Astrocyte (in vitro differentiated cells and primary cell): ENCODE results near the gene OLA1. TPM values are rescaled to one million over a fixed set of nuclear protein-coding genes. Genes with fewer than 3 reads are reported as not detected.

Experiments used
- DNase-seq: peaks from one replicate; pipeline ENCODE4 v3.0.0-alpha.2; 2010; ENCODE audit warnings: low read depth
- FAIRE-seq: peaks from 2 replicates; lab custom pipeline; 2011; peaks lifted over from hg19 to GRCh38; lab: Jason Lieb, UNC
- H2AFZ ChIP-seq: 2 replicates; pipeline ENCODE4 v1.6.0; 2012; ENCODE audit warnings: low read depth, low read length, inconsistent platforms
- H3K27ac ChIP-seq: 2 replicates; pipeline ENCODE4 v1.5.1; 2011; ENCODE audit warnings: low read depth, low read length, inconsistent platforms
- H3K27me3 ChIP-seq: 2 replicates; pipeline ENCODE4 v1.6.0; 2011; ENCODE audit warnings: low read length, inconsistent platforms; ENCODE audit not compliant: insufficient read depth
- H3K36me3 ChIP-seq: 2 replicates; pipeline ENCODE4 v1.5.1; 2011; ENCODE audit warnings: low read length, inconsistent platforms; ENCODE audit not compliant: insufficient read depth
- H3K4me1 ChIP-seq: 2 replicates; pipeline ENCODE4 v1.5.1; 2011; ENCODE audit warnings: low read length, inconsistent platforms; ENCODE audit not compliant: insufficient read depth
- H3K4me2 ChIP-seq: 2 replicates; pipeline ENCODE4 v1.6.0; 2012; ENCODE audit warnings: low read length, inconsistent platforms
- H3K4me3 ChIP-seq: 2 replicates; pipeline ENCODE4 v1.5.1; 2011; ENCODE audit warnings: low read depth, mild to moderate bottlenecking, low read length, inconsistent platforms; ENCODE audit not compliant: insufficient read depth
- H3K79me2 ChIP-seq: 2 replicates; pipeline ENCODE4 v1.6.0; 2012; ENCODE audit warnings: mild to moderate bottlenecking, low read length, inconsistent platforms; ENCODE audit not compliant: insufficient read depth
- H3K9ac ChIP-seq: 2 replicates; pipeline ENCODE4 v1.6.0; 2012; ENCODE audit warnings: mild to moderate bottlenecking, low read length, inconsistent platforms
- H3K9me3 ChIP-seq: 2 replicates; pipeline ENCODE4 v1.5.1; 2012; ENCODE audit warnings: low read depth, mild to moderate bottlenecking, low read length, inconsistent platforms; ENCODE audit not compliant: insufficient read depth
- H4K20me1 ChIP-seq: 2 replicates; pipeline ENCODE4 v1.6.0; 2012; ENCODE audit warnings: low read length, inconsistent platforms; ENCODE audit not compliant: insufficient read depth
- H3K27ac Mint-ChIP-seq: one replicate; pipeline ENCODE4 v1.8.0; 2021; ENCODE audit warnings: mild to moderate bottlenecking, mixed read lengths; ENCODE audit not compliant: unreplicated experiment
- H3K27me3 Mint-ChIP-seq: one replicate; pipeline ENCODE4 v1.8.0; 2021; ENCODE audit warnings: low read depth, mixed read lengths; ENCODE audit not compliant: unreplicated experiment
- H3K36me3 Mint-ChIP-seq: one replicate; pipeline ENCODE4 v1.8.0; 2021; ENCODE audit warnings: low read depth, mixed read lengths; ENCODE audit not compliant: unreplicated experiment
- H3K4me1 Mint-ChIP-seq: one replicate; pipeline ENCODE4 v1.8.0; 2021; ENCODE audit warnings: low read depth, mixed read lengths; ENCODE audit not compliant: unreplicated experiment
- H3K4me3 Mint-ChIP-seq: one replicate; pipeline ENCODE4 v1.8.0; 2021; ENCODE audit warnings: mild to moderate bottlenecking, moderate library complexity, mixed read lengths; ENCODE audit not compliant: unreplicated experiment
- H3K9me3 Mint-ChIP-seq: one replicate; pipeline ENCODE4 v1.8.0; 2021; ENCODE audit warnings: mild to moderate bottlenecking, mixed read lengths; ENCODE audit not compliant: unreplicated experiment
- EZH2 ChIP-seq: IDR thresholded peaks from 2 replicates; pipeline ENCODE4 v1.6.1; 2012; ENCODE audit warnings: mild to moderate bottlenecking, low read length, inconsistent platforms; ENCODE audit not compliant: insufficient read depth
- total RNA-seq: library from RNA; stranded (reverse); gene quantifications from 2 replicates; pipeline ENCODE4 v1.2.1, GENCODE V29; 2021
- TF ChIP-seq, protein P1 (sequence below): IDR thresholded peaks from 2 replicates; pipeline ENCODE4 v1.5.1; 2011; ENCODE audit warnings: low read depth, mild to moderate bottlenecking, inconsistent platforms, low read length, moderate library complexity; ENCODE audit not compliant: insufficient read depth

Gene OLA1
- total RNA-seq, 1 donor from 2014 or later, result 104 TPM

DNA sequence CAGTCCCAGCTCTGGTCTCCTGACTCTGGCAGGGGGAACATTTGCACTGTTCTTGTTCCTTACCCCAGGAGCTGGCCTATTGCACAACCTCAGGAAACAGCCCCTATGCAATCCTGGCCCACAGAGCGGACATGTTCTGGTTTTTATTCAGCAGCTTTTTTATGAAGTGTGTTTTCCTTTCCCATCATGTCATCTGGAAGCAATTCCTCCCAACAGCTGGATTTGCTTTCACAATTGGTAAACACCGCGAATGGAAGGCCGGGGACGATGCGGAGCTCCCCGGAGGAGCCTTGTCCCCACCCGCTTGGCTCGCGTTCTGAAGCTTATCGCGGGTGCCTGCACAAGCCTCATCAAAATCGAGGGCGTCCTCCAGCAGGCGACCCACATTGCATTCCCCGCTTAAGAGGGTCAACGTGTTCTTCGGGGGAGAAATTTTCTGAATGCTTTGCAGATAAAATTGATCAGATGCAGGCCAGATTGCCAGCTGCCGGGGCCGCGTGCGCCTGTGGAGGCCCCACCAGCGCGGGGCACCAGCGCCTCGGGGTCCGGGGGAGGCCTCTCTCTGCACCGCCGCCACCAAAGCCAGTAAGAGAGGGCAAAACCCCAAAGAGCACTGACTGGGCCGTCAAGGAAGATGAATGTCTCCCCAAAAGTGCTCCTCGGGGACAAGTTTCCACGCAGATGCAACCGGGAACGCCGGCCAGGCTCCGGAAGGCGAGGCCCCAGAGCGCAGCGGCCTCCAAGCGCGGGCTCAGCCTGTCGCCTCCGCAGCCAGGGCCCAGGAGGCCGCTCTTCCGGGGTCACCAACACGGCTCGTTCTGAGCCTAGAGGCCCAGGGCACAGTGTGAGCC is 222.8 kb downstream of the OLA1 start:
- Histone ChIP-seq H3K27ac (peak overlapping the region; percentile 77), H3K79me2 (no peaks in the 10 kb centered on the region), H2AFZ (peak overlapping the region; percentile 66), H4K20me1 (no peaks in the 10 kb centered on the region), H3K36me3 (no peaks in the 10 kb centered on the region), H3K4me3 (no peak overlapping the region), H3K4me2 (peak overlapping the region; percentile 56), H3K27me3 (no peaks in the 10 kb centered on the region), H3K4me1 (peaks cover 30% of the 10 kb centered on the region), H3K9ac (peak overlapping the region; percentile 47), H3K9me3 (no peaks in the 10 kb centered on the region)
- Mint-ChIP-seq H3K36me3 (peaks cover 2% of the 10 kb centered on the region), H3K4me3 (peak overlapping the region; percentile 29), H3K4me1 (peaks cover 31% of the 10 kb centered on the region), H3K27me3 (no peaks in the 10 kb centered on the region), H3K27ac (peak overlapping the region; percentile 85), H3K9me3 (peaks cover 2% of the 10 kb centered on the region)
- TF ChIP-seq, protein P1, sequence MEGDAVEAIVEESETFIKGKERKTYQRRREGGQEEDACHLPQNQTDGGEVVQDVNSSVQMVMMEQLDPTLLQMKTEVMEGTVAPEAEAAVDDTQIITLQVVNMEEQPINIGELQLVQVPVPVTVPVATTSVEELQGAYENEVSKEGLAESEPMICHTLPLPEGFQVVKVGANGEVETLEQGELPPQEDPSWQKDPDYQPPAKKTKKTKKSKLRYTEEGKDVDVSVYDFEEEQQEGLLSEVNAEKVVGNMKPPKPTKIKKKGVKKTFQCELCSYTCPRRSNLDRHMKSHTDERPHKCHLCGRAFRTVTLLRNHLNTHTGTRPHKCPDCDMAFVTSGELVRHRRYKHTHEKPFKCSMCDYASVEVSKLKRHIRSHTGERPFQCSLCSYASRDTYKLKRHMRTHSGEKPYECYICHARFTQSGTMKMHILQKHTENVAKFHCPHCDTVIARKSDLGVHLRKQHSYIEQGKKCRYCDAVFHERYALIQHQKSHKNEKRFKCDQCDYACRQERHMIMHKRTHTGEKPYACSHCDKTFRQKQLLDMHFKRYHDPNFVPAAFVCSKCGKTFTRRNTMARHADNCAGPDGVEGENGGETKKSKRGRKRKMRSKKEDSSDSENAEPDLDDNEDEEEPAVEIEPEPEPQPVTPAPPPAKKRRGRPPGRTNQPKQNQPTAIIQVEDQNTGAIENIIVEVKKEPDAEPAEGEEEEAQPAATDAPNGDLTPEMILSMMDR, result no peak
- TF ChIP-seq EZH2, result no peak
- DNase-seq (peak; percentile 72), FAIRE-seq (no peak)

DNA sequence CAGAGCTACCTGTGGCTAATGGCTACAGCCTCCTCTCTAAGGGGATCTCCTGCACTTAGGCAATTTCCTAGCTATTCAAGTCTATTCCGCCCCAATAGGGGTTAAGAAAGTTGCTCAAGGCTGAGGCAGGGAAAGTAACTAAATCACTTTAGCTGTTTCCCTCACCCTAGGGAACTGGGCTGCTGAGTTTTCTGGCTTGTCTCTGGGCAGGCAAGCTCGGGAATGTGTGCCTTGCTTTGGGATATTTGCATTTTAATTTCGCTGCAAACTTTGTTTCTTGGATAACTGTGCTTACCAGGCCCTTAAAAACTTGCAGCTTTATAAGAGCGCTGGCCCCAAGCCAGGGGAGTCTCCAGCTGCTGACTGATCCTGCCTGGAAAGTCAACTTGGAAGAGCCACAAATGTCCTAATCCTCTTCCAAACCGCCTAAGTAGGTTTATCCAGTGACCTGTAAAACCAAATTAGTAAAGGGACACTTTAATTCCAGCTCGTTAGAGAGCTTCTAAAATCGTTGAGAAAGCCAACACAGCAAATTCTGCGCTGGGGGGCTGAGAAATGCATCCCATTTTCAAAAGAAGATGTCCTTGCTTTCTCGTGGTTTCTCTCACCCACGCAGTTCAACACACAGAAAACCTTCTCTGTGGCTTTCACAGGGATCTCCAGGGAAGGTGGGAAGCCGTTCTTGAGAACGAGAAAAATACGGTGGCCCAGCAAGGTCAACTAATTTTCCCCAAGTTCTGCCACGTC is 223.6 kb downstream of the OLA1 start:
- no peak overlapping the region for H3K4me3 ChIP-seq
- H3K36me3 Mint-ChIP-seq, result peaks cover 2% of the 10 kb centered on the region
- H3K36me3 ChIP-seq, result no peaks in the 10 kb centered on the region
- H3K4me1 ChIP-seq, result peaks cover 30% of the 10 kb centered on the region
- H4K20me1 ChIP-seq, result no peaks in the 10 kb centered on the region
- H3K4me1 Mint-ChIP-seq, result peaks cover 31% of the 10 kb centered on the region
- TF ChIP-seq EZH2, result no peak
- H3K9ac ChIP-seq, result peak overlapping the region; percentile 47
- no peaks in the 10 kb centered on the region for H3K27me3 ChIP-seq
- H3K27ac ChIP-seq, result peak overlapping the region; percentile 77
- no peaks in the 10 kb centered on the region for H3K27me3 Mint-ChIP-seq
- peaks cover 2% of the 10 kb centered on the region for H3K9me3 Mint-ChIP-seq
- no peaks in the 10 kb centered on the region for H3K9me3 ChIP-seq
- H3K4me2 ChIP-seq, result peak overlapping the region; percentile 56
- H3K79me2 ChIP-seq, result no peaks in the 10 kb centered on the region
- peak overlapping the region; percentile 6 for H3K4me3 Mint-ChIP-seq
- no peak overlapping the region for H2AFZ ChIP-seq
- FAIRE-seq (no peak), DNase-seq (peak; percentile 84)
- peak overlapping the region; percentile 9 for H3K27ac Mint-ChIP-seq
